ENCODE data around the gene LAMP5. TPM values are rescaled to one million over a fixed set of nuclear protein-coding genes. Genes with fewer than 3 reads are reported as not detected.

LAMP5 gene
- total and polyA plus RNA-seq, 4 experiments from 2014 or later, result not detected

- no peaks in the 10 kb centered on the region for H3K4me1 Mint-ChIP-seq
- Histone ChIP-seq H3K27me3 (ENCODE audit: insufficient read depth, low read length) (no peaks in the 10 kb centered on the region), H3K27ac (ENCODE audit: low read depth, low read length) (no peak overlapping the region), H3K9me3 (ENCODE audit: control insufficient read depth in 1 of 2, low read length in 2 of 2) (no peaks in the 10 kb centered on the region), H3K36me3 (ENCODE audit: insufficient read depth, low read length) (no peaks in the 10 kb centered on the region), H3K4me1 (ENCODE audit: insufficient read depth, low read length) (no peaks in the 10 kb centered on the region), H3K4me3 (ENCODE audit: low read length in 2 of 2) (no peak overlapping the region)
- peaks cover 0 to 9% (median 4%) of the 10 kb centered on the region in 8 donors for H3K9me3 Mint-ChIP-seq
- DNase-seq, result no peak
- H3K36me3 Mint-ChIP-seq, result no peaks in the 10 kb centered on the region
- no peak overlapping the region for H3K27ac Mint-ChIP-seq
- ChIA-PET CTCF (ENCODE audit: partially characterized antibody) (no interaction called here), POLR2A (ENCODE audit: partially characterized antibody) (no interaction called here)
- H3K27me3 Mint-ChIP-seq, result peaks cover 0 to 2% of the 10 kb centered on the region in 2 donors
- no peak overlapping the region for H3K4me3 Mint-ChIP-seq
- intact Hi-C loops (cut with micrococcal nuclease), result no loop called here
Observed at GRCh38 chr20:9499126-9499899, 15.1 kb upstream of the LAMP5 start.

- Histone ChIP-seq H3K4me3 (ENCODE audit: low read length in 2 of 2) (no peak overlapping the region), H3K9me3 (ENCODE audit: control insufficient read depth in 1 of 2, low read length in 2 of 2) (no peaks in the 10 kb centered on the region), H3K27me3 (ENCODE audit: insufficient read depth, low read length) (no peaks in the 10 kb centered on the region), H3K36me3 (ENCODE audit: insufficient read depth, low read length) (no peaks in the 10 kb centered on the region), H3K4me1 (ENCODE audit: insufficient read depth, low read length) (no peaks in the 10 kb centered on the region), H3K27ac (ENCODE audit: low read depth, low read length) (no peak overlapping the region)
- ChIA-PET POLR2A (ENCODE audit: partially characterized antibody) (no interaction called here), CTCF (ENCODE audit: partially characterized antibody) (no interaction called here)
- DNase-seq, result no peak
- intact Hi-C loops (cut with micrococcal nuclease), result no loop called here
- Mint-ChIP-seq H3K27ac (no peak overlapping the region), H3K27me3 (peaks cover 0 to 2% of the 10 kb centered on the region in 2 donors), H3K4me1 (no peaks in the 10 kb centered on the region), H3K9me3 (peaks cover 0 to 8% (median 4%) of the 10 kb centered on the region in 8 donors), H3K4me3 (no peak overlapping the region), H3K36me3 (no peaks in the 10 kb centered on the region)
Observed at GRCh38 chr20:9500121-9500520, 14.3 kb upstream of the LAMP5 start.

GRCh38 chr20:9501473-9501872 is 12.9 kb upstream of the LAMP5 start:
- H3K36me3 Mint-ChIP-seq, result no peaks in the 10 kb centered on the region
- Histone ChIP-seq H3K4me1 (ENCODE audit: insufficient read depth, low read length) (no peaks in the 10 kb centered on the region), H3K4me3 (ENCODE audit: low read length in 2 of 2) (no peak overlapping the region), H3K27me3 (ENCODE audit: insufficient read depth, low read length) (no peaks in the 10 kb centered on the region), H3K9me3 (ENCODE audit: control insufficient read depth in 1 of 2, low read length in 2 of 2) (no peaks in the 10 kb centered on the region), H3K27ac (ENCODE audit: low read depth, low read length) (no peak overlapping the region), H3K36me3 (ENCODE audit: insufficient read depth, low read length) (no peaks in the 10 kb centered on the region)
- ChIA-PET POLR2A (ENCODE audit: partially characterized antibody) (no interaction called here), CTCF (ENCODE audit: partially characterized antibody) (no interaction called here)
- no peak overlapping the region for H3K27ac Mint-ChIP-seq
- peaks cover 0 to 2% of the 10 kb centered on the region in 2 donors for H3K27me3 Mint-ChIP-seq
- no peak overlapping the region for H3K4me3 Mint-ChIP-seq
- peaks cover 0 to 8% (median under 1%) of the 10 kb centered on the region in 8 donors for H3K9me3 Mint-ChIP-seq
- no peak for DNase-seq
- H3K4me1 Mint-ChIP-seq, result no peaks in the 10 kb centered on the region
- intact Hi-C loops (cut with micrococcal nuclease), result no loop called here

GRCh38 chr20:9503526-9504245 is 10.7 kb upstream of the LAMP5 start:
- Histone ChIP-seq H3K27me3 (ENCODE audit: insufficient read depth, low read length) (no peaks in the 10 kb centered on the region), H3K4me3 (ENCODE audit: low read length in 2 of 2) (no peak overlapping the region), H3K9me3 (ENCODE audit: control insufficient read depth in 1 of 2, low read length in 2 of 2) (no peaks in the 10 kb centered on the region), H3K4me1 (ENCODE audit: insufficient read depth, low read length) (no peaks in the 10 kb centered on the region), H3K36me3 (ENCODE audit: insufficient read depth, low read length) (no peaks in the 10 kb centered on the region), H3K27ac (ENCODE audit: low read depth, low read length) (no peak overlapping the region)
- DNase-seq, result no peak
- ChIA-PET CTCF (ENCODE audit: partially characterized antibody) (no interaction called here), POLR2A (ENCODE audit: partially characterized antibody) (no interaction called here)
- intact Hi-C loops (cut with micrococcal nuclease), result no loop called here
- Mint-ChIP-seq H3K9me3 (peaks cover 0 to 8% (median under 1%) of the 10 kb centered on the region in 8 donors), H3K4me3 (no peak overlapping the region), H3K27ac (no peak overlapping the region), H3K27me3 (peaks cover 2 to 5% of the 10 kb centered on the region in 2 donors), H3K36me3 (no peaks in the 10 kb centered on the region), H3K4me1 (no peaks in the 10 kb centered on the region)

GRCh38 chr20:9506280-9506821 is 8.0 kb upstream of the LAMP5 start:
- DNase-seq, result no peak
- Mint-ChIP-seq H3K27ac (no peak overlapping the region), H3K4me1 (peaks cover 0 to 2% (median 0%) of the 10 kb centered on the region in 4 donors), H3K4me3 (no peak overlapping the region), H3K9me3 (peaks cover 0 to 12% (median 4%) of the 10 kb centered on the region in 8 donors), H3K36me3 (no peaks in the 10 kb centered on the region), H3K27me3 (peaks cover 6 to 16% of the 10 kb centered on the region in 2 donors)
- no peaks in the 10 kb centered on the region for H3K9me3 ChIP-seq (ENCODE audit: control insufficient read depth in 1 of 2, low read length in 2 of 2)
- H3K27ac ChIP-seq (ENCODE audit: low read depth, low read length), result no peak overlapping the region
- H3K36me3 ChIP-seq (ENCODE audit: insufficient read depth, low read length), result no peaks in the 10 kb centered on the region
- ChIA-PET POLR2A (ENCODE audit: partially characterized antibody) (no interaction called here), CTCF (ENCODE audit: partially characterized antibody) (no interaction called here)
- no peaks in the 10 kb centered on the region for H3K4me1 ChIP-seq (ENCODE audit: insufficient read depth, low read length)
- intact Hi-C loops (cut with micrococcal nuclease), result no loop called here
- no peak overlapping the region for H3K4me3 ChIP-seq (ENCODE audit: low read length in 2 of 2)
- H3K27me3 ChIP-seq (ENCODE audit: insufficient read depth, low read length), result no peaks in the 10 kb centered on the region

GRCh38 chr20:9506964-9507369 is 7.4 kb upstream of the LAMP5 start:
- Mint-ChIP-seq H3K27ac (no peak overlapping the region), H3K27me3 (peaks cover 11 to 16% of the 10 kb centered on the region in 2 donors), H3K9me3 (peaks cover 0 to 12% (median 5%) of the 10 kb centered on the region in 8 donors), H3K4me1 (peaks cover 0 to 2% (median 0%) of the 10 kb centered on the region in 4 donors), H3K36me3 (no peaks in the 10 kb centered on the region), H3K4me3 (no peak overlapping the region)
- POLR2A ChIA-PET (ENCODE audit: partially characterized antibody), result no interaction called here
- Histone ChIP-seq H3K36me3 (ENCODE audit: insufficient read depth, low read length) (no peaks in the 10 kb centered on the region), H3K4me1 (ENCODE audit: insufficient read depth, low read length) (no peaks in the 10 kb centered on the region), H3K4me3 (ENCODE audit: low read length in 2 of 2) (no peak overlapping the region), H3K27me3 (ENCODE audit: insufficient read depth, low read length) (no peaks in the 10 kb centered on the region), H3K27ac (ENCODE audit: low read depth, low read length) (no peak overlapping the region), H3K9me3 (ENCODE audit: control insufficient read depth in 1 of 2, low read length in 2 of 2) (no peaks in the 10 kb centered on the region)
- DNase-seq, result no peak
- CTCF ChIA-PET (ENCODE audit: partially characterized antibody), result no interaction called here
- intact Hi-C loops (cut with micrococcal nuclease), result no loop called here

- Histone ChIP-seq H3K27ac (ENCODE audit: low read depth, low read length) (no peak overlapping the region), H3K36me3 (ENCODE audit: insufficient read depth, low read length) (no peaks in the 10 kb centered on the region), H3K4me1 (ENCODE audit: insufficient read depth, low read length) (no peaks in the 10 kb centered on the region), H3K4me3 (ENCODE audit: low read length in 2 of 2) (no peak overlapping the region), H3K27me3 (ENCODE audit: insufficient read depth, low read length) (no peaks in the 10 kb centered on the region), H3K9me3 (ENCODE audit: control insufficient read depth in 1 of 2, low read length in 2 of 2) (no peaks in the 10 kb centered on the region)
- intact Hi-C loops (cut with micrococcal nuclease), result no loop called here
- Mint-ChIP-seq H3K4me3 (no peak overlapping the region), H3K27ac (no peak overlapping the region), H3K36me3 (no peaks in the 10 kb centered on the region), H3K4me1 (peaks cover 0 to 2% (median 0%) of the 10 kb centered on the region in 4 donors), H3K9me3 (peaks cover 0 to 8% (median 4%) of the 10 kb centered on the region in 8 donors), H3K27me3 (peaks cover 13 to 18% of the 10 kb centered on the region in 2 donors)
- ChIA-PET CTCF (ENCODE audit: partially characterized antibody) (no interaction called here), POLR2A (ENCODE audit: partially characterized antibody) (no interaction called here)
- DNase-seq, result no peak
Observed at GRCh38 chr20:9507544-9508239, 6.7 kb upstream of the LAMP5 start.
